ENCODE data around the gene ADA. TPM values are rescaled to one million over a fixed set of nuclear protein-coding genes. Genes with fewer than 3 reads are reported as not detected.

The ADA gene
- total and polyA plus RNA-seq, 2 of the 13 experiments (the other 11 are each of a cell fraction or from before 2014, with no cell fraction given) = 2.5 to 11.3 TPM

DNA sequence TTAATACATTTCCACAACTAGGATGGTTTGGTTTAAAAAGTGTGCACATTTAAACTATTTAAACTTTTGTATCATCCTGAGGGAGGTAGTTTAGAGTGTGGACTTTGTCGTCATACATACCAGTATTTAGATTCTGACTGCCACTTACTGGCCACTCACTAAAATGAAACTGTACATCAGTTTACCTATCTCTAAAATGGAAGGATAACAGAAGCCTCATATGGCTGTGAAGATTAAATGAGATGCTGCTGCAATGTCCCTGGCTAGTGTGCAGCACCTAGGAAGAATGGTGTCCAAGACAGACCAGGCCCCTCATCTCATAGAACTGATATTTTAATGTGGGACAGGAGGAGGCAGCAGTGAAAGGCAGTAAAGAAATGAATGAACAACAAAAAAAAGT lies 81.1 kb downstream of the ADA start:
- WGBS (ENCODE audit: low lambda C conversion rate) = 88% methylated on average over 1 of the region's 1 CpG
- Histone ChIP-seq H3K9me3 (ENCODE audit: low read length) (no peaks in the 10 kb centered on the region), H3K27me3 (ENCODE audit: control insufficient read depth in 1 of 2, insufficient read depth in 2 of 2, low read length in 2 of 2) (no peaks in the 10 kb centered on the region), H3K9ac (ENCODE audit: insufficient read depth, low read depth, low read length) (no peak overlapping the region), H3K36me3 (replicated peaks in 1 of 2; ENCODE audit: control insufficient read depth in 1 of 2, insufficient read depth in 2 of 2, low read length in 2 of 2) (no peaks in the 10 kb centered on the region), H3K27ac (ENCODE audit: extremely low read length, insufficient read depth, low read length) (no peak overlapping the region), H3K4me2 (ENCODE audit: low read depth, low read length) (no peak overlapping the region), H2AFZ (ENCODE audit: low read length) (no peak overlapping the region), H3K79me2 (ENCODE audit: insufficient read depth, low read length) (no peaks in the 10 kb centered on the region), H3K4me3 (replicated peaks in 1 of 3; ENCODE audit: insufficient read depth in 1 of 3, low read depth in 2 of 3, low read length in 3 of 3) (no peak overlapping the region), H4K20me1 (ENCODE audit: insufficient read depth, low read length) (no peaks in the 10 kb centered on the region), H3K4me1 (ENCODE audit: insufficient read depth, low read length) (no peaks in the 10 kb centered on the region)
- FAIRE-seq = no peak
- intact Hi-C loops (cut with micrococcal nuclease; ENCODE audit: unreplicated experiment) = loop anchor here (10.0 kb wide), 1 partner anchor 564 kb away; no protein-coding TSS in a partner anchor
- TF ChIP-seq CREM (IDR thresholded peaks at IDR 0.05) (no peak), CREM (CRISPR knock-in tag; IDR thresholded peaks at IDR 0.05) (no peak), ZNF431 (CRISPR knock-in tag; IDR thresholded peaks at IDR 0.05; ENCODE audit: borderline replicate concordance, low read depth) (no peak), TBL1XR1 (IDR thresholded peaks at IDR 0.05; ENCODE audit: borderline replicate concordance, low read length, partially characterized antibody) (no peak), MIXL1 (CRISPR knock-in tag; IDR thresholded peaks at IDR 0.05) (no peak), HMG20A (CRISPR knock-in tag; IDR thresholded peaks at IDR 0.05; ENCODE audit: borderline replicate concordance) (no peak), CBFB (CRISPR knock-in tag; IDR thresholded peaks at IDR 0.05) (no peak), ZNF629 (CRISPR knock-in tag; conservative IDR thresholded peaks at IDR 0.05) (peak; percentile 93), ZMYM3 (CRISPR knock-in tag; IDR thresholded peaks at IDR 0.05) (peak; percentile 22; the same call in 1 of the 2 replicates)
- TF ChIP-seq, protein P1, sequence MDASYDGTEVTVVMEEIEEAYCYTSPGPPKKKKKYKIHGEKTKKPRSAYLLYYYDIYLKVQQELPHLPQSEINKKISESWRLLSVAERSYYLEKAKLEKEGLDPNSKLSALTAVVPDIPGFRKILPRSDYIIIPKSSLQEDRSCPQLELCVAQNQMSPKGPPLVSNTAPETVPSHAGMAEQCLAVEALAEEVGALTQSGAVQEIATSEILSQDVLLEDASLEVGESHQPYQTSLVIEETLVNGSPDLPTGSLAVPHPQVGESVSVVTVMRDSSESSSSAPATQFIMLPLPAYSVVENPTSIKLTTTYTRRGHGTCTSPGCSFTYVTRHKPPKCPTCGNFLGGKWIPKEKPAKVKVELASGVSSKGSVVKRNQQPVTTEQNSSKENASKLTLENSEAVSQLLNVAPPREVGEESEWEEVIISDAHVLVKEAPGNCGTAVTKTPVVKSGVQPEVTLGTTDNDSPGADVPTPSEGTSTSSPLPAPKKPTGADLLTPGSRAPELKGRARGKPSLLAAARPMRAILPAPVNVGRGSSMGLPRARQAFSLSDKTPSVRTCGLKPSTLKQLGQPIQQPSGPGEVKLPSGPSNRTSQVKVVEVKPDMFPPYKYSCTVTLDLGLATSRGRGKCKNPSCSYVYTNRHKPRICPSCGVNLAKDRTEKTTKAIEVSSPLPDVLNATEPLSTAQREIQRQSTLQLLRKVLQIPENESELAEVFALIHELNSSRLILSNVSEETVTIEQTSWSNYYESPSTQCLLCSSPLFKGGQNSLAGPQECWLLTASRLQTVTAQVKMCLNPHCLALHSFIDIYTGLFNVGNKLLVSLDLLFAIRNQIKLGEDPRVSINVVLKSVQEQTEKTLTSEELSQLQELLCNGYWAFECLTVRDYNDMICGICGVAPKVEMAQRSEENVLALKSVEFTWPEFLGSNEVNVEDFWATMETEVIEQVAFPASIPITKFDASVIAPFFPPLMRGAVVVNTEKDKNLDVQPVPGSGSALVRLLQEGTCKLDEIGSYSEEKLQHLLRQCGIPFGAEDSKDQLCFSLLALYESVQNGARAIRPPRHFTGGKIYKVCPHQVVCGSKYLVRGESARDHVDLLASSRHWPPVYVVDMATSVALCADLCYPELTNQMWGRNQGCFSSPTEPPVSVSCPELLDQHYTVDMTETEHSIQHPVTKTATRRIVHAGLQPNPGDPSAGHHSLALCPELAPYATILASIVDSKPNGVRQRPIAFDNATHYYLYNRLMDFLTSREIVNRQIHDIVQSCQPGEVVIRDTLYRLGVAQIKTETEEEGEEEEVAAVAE (CRISPR knock-in tag; IDR thresholded peaks at IDR 0.05; ENCODE audit: borderline replicate concordance) = no peak
- TF ChIP-seq, protein P2, sequence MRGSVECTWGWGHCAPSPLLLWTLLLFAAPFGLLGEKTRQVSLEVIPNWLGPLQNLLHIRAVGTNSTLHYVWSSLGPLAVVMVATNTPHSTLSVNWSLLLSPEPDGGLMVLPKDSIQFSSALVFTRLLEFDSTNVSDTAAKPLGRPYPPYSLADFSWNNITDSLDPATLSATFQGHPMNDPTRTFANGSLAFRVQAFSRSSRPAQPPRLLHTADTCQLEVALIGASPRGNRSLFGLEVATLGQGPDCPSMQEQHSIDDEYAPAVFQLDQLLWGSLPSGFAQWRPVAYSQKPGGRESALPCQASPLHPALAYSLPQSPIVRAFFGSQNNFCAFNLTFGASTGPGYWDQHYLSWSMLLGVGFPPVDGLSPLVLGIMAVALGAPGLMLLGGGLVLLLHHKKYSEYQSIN (CRISPR knock-in tag; IDR thresholded peaks at IDR 0.05; ENCODE audit: borderline replicate concordance) = no peak
- TF ChIP-seq, protein P3, sequence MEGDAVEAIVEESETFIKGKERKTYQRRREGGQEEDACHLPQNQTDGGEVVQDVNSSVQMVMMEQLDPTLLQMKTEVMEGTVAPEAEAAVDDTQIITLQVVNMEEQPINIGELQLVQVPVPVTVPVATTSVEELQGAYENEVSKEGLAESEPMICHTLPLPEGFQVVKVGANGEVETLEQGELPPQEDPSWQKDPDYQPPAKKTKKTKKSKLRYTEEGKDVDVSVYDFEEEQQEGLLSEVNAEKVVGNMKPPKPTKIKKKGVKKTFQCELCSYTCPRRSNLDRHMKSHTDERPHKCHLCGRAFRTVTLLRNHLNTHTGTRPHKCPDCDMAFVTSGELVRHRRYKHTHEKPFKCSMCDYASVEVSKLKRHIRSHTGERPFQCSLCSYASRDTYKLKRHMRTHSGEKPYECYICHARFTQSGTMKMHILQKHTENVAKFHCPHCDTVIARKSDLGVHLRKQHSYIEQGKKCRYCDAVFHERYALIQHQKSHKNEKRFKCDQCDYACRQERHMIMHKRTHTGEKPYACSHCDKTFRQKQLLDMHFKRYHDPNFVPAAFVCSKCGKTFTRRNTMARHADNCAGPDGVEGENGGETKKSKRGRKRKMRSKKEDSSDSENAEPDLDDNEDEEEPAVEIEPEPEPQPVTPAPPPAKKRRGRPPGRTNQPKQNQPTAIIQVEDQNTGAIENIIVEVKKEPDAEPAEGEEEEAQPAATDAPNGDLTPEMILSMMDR (CRISPR knock-in tag; IDR thresholded peaks at IDR 0.05) = 0 out of 2 replicates have a peak, but pooled peaks have one; percentile 11
- ChIA-PET POLR2A (no interaction called here), CTCF (ENCODE audit: low intra/inter-chr PET ratio, low total read pairs) (no interaction called here)
- no peak for ATAC-seq
- in situ Hi-C loops (cut with HindIII; ENCODE audit: extremely low pct_ligation_motif_present, low pct_unique_long_range_greater_than_20kb) = no loop called here
- BruUV-seq (replicated peaks) = no TSS peak
- no peak for DNase-seq (ENCODE audit: low spot score)

All from HepG2 (cell line).